GM21723 (cell line): ENCODE data around the gene GABRB2.
"Not testable (repeated sequence)": the region's sequence is repeated elsewhere in the genome, so short reads cannot be mapped to it uniquely, and the experiment has no call there.

Experiments
- ATAC-seq: cut with Tn5 transposase; IDR thresholded peaks from one replicate; pipeline ENCODE4 v1.9.1; 2021; ENCODE audit warnings: mild to moderate bottlenecking, moderate library complexity; ENCODE audit not compliant: unreplicated experiment

The GABRB2 gene

DNA sequence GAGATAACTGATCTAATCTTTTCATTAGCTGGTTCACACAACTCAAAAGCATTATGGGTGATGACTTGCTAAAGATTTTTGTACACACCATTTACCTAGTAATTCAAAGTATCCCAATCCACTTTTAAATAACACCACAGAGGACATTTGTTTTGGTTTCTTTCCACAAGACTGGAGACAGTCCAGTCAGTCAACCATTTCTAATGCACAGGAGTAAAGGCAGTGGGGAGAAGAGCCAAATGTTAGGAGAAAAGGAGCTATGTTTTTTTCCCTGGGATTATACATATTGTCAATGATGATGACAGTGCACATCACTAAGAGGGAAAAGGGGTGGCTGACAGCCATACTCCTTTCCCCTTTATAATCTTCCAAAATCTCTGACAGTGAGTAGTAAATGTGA lies 240.9 kb downstream of the GABRB2 start:
- ATAC-seq, result no peak

DNA sequence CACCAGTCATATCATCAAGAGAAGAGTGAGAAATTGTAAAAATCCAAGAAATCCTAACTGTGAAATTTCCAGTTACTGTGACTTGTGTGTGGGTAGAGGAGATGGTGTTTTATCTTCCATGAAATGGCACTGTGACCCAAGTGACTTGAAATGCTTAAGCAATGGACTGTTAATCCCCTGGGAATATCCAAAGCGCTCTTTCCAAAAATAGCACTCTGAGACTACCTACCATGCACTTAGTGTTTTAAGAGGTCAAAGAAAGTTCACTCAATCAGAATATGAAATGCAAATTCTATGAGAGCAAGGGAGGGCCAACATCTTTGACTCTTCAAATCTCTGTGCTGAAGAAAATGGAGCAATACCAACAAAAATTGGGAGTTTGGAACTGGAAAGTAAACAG lies 244.0 kb downstream of the GABRB2 start:
- ATAC-seq, result no peak

GRCh38 chr5:161301586-161301985 lies 244.9 kb downstream of the GABRB2 start:
- no peak for ATAC-seq

DNA sequence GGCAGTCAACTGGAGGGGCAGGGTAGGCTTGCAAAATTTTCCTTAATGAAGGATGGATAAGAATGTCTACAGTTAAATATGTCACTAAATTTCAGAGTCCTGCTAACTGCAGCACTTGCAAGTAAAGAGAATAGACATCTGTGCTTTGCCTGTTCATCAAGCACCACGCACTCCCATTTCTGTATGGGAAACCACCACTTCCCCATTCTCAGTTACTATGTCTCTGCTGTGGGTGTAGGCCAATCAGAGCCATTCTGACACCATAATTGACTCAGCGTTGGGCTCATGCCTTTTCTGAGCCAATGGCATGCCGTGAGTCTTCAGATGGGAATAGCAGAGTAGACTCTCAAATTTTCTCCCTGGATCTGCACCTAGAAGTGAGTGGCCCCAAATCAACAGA lies 247.5 kb downstream of the GABRB2 start:
- ATAC-seq, result peak; percentile 90

GRCh38 chr5:161297388-161297787 lies 249.1 kb downstream of the GABRB2 start:
- ATAC-seq, result not testable (repeated sequence)

DNA sequence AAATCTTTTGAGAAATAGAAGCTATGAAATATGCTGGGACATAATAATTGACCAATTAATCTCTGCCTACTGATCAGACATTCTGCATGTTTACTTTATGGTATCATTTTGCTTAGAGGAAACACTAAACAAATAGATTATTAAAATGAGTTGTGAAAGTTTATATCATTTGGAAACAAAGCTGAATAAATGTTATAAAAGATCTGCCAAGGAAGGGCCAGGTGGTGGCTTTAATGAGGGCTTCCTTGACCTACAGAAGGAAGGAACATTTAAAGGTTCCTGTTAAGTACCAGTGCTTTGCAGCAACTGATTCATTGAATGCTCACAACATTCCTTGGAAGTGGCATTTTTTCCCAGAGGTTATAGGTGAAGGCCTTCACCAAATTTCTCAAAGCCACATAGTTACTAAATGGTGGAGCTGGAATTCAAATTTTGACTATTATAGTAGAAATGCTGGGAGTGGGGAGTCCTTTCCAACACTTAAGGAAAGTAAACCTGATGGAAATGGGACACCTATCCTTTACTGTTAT lies 250.7 kb downstream of the GABRB2 start:
- ATAC-seq, result no peak

- no peak for ATAC-seq
These were observed 258.5 kb downstream of the GABRB2 start for GRCh38 chr5:161288071-161288470.

- ATAC-seq, result no peak
These were observed 259.1 kb downstream of the GABRB2 start for GRCh38 chr5:161287436-161287835.

- ATAC-seq, result peak; percentile 99
These were observed 260.4 kb downstream of the GABRB2 start for GRCh38 chr5:161286066-161286655.

GRCh38 chr5:161284445-161284844 lies 262.1 kb downstream of the GABRB2 start:
- ATAC-seq, result no peak

GRCh38 chr5:161283296-161283695 lies 263.2 kb downstream of the GABRB2 start:
- ATAC-seq, result no peak

DNA sequence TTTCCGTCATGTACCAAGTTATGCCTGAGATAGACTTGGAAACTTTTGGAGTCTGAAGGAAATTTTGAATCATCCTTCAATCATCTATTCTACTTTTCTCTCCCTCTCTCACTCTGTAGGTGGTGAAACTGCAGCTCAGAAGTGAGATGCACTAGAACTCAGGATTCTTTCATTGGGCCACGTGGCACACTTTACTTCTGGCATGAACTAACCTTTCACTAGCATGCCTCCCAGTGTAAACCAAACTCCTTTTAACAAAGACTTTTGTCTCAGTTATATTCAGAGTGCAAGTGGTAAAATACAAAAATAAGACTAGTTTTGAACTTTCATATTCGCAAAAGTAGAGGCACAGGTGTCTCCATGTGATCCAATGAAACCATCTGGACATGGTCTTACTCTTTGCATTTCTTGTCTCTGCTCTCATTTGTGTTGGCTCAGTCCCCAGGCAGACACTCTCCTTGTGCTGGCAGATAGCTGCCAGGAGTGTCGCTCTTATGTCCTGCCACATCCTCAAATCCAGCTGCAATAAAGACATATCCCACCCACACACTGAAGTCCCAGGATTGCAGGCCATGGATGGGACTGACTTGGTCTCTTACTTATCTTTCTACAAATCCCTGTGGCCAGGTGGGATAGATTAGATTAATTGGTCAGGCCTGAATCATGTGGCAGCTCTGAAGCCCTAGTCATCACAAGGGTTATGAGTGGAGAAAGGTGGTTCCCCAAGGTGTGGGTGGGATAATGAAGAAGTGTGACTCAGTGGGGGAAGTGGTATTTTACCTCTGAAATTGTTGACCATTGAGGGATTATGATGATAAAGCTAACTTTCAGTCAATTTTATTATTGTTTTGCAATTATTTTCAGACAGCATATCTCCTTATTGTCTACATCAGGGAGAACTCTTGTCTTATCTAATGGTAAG lies 267.5 kb downstream of the GABRB2 start:
- peak; percentile 76 for ATAC-seq

DNA sequence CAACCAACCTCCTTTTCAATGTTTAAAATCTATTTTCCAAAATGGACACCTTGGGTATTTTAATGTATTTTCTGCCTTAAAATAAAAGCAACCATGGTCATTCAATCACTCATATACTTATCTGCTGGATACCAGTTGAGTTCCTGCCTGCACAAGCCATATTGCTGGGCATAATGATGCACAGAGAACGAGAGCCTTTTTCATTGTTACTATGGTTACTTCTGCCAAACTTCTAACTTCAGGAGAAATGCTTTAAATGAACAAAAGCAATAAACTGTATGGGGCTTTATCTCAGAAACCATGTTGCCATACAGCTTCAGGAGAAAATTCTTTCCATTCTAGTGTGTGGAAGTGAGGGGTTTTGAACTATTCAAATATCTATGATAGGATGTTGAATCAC lies 269.5 kb downstream of the GABRB2 start:
- no peak for ATAC-seq

- no peak for ATAC-seq
These were observed 271.6 kb downstream of the GABRB2 start for GRCh38 chr5:161274951-161275350.

- no peak for ATAC-seq
These were observed 273.1 kb downstream of the GABRB2 start for GRCh38 chr5:161273410-161273809.

- ATAC-seq, result no peak
These were observed 274.7 kb downstream of the GABRB2 start for GRCh38 chr5:161271816-161272215.

- ATAC-seq, result no peak
These were observed 277.4 kb downstream of the GABRB2 start for GRCh38 chr5:161269125-161269524.

DNA sequence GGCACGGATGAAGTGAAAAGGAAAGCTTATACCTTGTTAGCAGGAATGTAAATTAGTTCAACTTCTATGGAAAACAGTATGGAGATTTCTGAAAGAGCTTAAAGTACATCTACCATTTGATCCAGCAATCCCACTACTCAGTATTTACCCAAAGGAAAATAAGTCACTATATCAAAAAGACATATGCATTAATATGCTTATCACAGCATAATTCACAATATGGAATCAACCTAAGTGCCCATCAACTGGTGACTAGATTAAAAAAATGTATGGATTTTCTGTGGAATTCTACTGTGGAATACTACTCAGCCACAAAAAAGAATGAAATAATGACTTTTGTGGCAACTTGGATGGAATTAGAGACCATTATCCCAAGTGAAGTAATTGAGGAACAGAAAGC lies 279.6 kb downstream of the GABRB2 start:
- ATAC-seq, result no peak

DNA sequence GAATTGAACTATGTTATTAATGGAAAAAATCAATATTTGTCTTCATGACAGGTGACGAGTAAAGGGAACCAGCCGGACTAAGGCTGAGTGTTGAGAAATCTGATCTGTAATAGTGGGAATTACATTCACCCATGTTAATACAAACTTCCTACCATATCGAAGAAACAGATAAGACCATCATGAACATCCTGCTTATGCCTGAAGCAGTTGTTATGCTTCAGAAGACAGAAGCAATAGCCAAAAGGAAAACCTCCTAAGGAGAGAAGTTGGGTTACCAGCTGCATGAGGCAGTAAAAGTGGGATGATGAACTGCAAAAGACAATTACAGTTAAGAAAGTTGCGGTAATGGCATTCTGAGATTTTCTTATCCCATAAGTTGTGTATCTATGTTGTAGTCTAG lies 281.5 kb downstream of the GABRB2 start:
- no peak for ATAC-seq

DNA sequence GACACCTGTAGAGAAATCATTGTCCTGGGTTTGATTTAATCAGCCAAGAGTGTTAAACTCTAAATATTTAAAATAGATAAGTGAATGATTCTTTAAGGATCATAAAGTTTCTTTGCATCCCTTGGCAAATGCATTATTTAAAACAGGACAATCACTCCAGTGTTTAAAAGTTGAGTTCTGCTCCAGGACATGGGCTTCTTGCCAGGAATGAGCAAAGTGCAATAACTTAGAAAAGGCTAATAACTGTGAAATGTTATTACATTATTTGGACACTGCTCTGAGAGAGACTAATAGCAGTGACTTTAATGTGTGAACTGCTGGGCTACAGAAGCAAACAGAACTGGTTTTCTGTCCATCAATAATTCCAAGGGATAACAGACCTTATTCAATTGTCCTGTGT lies 283.3 kb downstream of the GABRB2 start:
- ATAC-seq, result no peak

GRCh38 chr5:161261668-161262323 lies 284.7 kb downstream of the GABRB2 start:
- no peak for ATAC-seq

DNA sequence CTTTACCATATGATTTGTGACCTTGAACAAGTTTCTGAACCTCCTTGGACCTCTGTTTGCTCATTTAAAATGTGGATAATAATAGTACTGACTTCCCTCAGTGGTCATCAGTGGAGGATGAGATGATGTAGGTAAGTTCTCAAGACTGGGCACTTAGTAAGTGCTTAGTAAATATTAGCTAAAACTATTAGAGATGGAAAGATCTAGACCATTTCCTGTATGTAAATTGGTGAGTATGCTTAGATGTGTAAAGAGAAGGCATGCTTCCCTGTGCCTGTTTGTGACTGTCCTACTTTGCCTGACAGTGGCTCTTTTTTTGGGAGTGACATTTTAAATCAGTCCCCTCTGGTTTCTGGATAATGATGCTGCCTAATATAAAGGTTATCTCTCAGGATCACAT lies 288.1 kb downstream of the GABRB2 start:
- ATAC-seq, result no peak
